Uterus (tissue), 2 donors: ENCODE results near the gene YBX1.

Experiments used
- POLR2A ChIP-seq, 2 donors: fragments of 450-650 bp; IDR thresholded peaks; one replicate each; pipeline ENCODE4 v1.6.1; 2016; ENCODE audit warnings: antibody characterized with exemption in 2 of 2, mild to moderate bottlenecking in 1 of 2, moderate library complexity in 1 of 2
- TF ChIP-seq, protein P1 (sequence below), 4 experiments: fragments of 200-600 bp in 2 of 4; fragments of 450-650 bp in 2 of 4; sonication (generic) in 2 of 4; IDR thresholded peaks; one replicate each; pipeline ENCODE4 v1.5.1; 2016 to 2019; ENCODE audit warnings: antibody characterized with exemption in 4 of 4, mild to moderate bottlenecking in 2 of 4, moderate library complexity in 1 of 4

DNA sequence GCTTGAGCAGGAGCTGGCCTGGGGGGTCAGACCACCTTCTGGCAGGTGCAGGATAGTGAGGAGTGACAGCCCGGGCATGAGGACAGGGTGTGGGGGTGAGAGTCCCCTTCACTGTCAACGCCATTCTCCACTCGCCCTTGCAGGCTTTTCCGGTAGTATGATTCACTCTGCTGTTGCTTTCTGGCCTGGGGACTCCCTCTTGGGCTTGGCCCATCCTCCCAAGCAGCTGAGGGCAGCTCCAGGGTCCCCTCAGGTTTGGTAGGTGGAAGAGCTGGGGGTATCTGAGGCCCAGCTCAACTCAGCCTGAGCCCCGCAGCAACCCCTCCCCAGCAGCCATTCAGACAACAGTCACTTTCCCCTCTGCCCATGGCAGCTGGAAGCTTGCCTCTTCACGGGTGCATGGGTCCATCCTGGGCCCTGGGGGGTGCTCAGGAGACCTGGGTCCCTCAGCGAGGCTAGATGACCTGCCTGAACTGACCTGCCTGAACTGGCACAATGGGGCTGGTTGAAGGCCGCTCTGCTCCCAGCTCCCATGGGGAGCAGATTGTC lies 56.5 kb downstream of the YBX1 start:
- TF ChIP-seq, protein P1, sequence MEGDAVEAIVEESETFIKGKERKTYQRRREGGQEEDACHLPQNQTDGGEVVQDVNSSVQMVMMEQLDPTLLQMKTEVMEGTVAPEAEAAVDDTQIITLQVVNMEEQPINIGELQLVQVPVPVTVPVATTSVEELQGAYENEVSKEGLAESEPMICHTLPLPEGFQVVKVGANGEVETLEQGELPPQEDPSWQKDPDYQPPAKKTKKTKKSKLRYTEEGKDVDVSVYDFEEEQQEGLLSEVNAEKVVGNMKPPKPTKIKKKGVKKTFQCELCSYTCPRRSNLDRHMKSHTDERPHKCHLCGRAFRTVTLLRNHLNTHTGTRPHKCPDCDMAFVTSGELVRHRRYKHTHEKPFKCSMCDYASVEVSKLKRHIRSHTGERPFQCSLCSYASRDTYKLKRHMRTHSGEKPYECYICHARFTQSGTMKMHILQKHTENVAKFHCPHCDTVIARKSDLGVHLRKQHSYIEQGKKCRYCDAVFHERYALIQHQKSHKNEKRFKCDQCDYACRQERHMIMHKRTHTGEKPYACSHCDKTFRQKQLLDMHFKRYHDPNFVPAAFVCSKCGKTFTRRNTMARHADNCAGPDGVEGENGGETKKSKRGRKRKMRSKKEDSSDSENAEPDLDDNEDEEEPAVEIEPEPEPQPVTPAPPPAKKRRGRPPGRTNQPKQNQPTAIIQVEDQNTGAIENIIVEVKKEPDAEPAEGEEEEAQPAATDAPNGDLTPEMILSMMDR (IDR thresholded peaks at IDR 0.05): no peak
- no peak for TF ChIP-seq POLR2A (IDR thresholded peaks at IDR 0.05)
